HG02588 (cell line): Measurements from ENCODE around the gene STXBP1.

Experiments
- ATAC-seq: cut with Tn5 transposase; IDR thresholded peaks from one replicate; pipeline ENCODE4 v1.9.1; 2021; ENCODE audit warnings: mild to moderate bottlenecking, moderate library complexity; ENCODE audit not compliant: unreplicated experiment

Gene STXBP1

GRCh38 chr9:127651697-127652610, 39.9 kb downstream of the STXBP1 start:
- ATAC-seq, result no peak

- no peak for ATAC-seq
Measured at GRCh38 chr9:127652733-127653132, 40.7 kb downstream of the STXBP1 start.

- no peak for ATAC-seq
Measured at GRCh38 chr9:127654619-127655018, 42.5 kb downstream of the STXBP1 start.

GRCh38 chr9:127658428-127658827, 46.4 kb downstream of the STXBP1 start:
- ATAC-seq, result no peak

- no peak for ATAC-seq
Measured at GRCh38 chr9:127660886-127661741, 49.0 kb downstream of the STXBP1 start.

- ATAC-seq, result no peak
Measured at GRCh38 chr9:127662617-127663016, 50.5 kb downstream of the STXBP1 start.

- no peak for ATAC-seq
Measured at GRCh38 chr9:127664324-127664677, 52.2 kb downstream of the STXBP1 start.

- no peak for ATAC-seq
Measured at GRCh38 chr9:127664678-127665507, 52.8 kb downstream of the STXBP1 start.

- no peak for ATAC-seq
Measured at GRCh38 chr9:127667127-127667844, 55.2 kb downstream of the STXBP1 start.

GRCh38 chr9:127667906-127668305, 55.8 kb downstream of the STXBP1 start:
- ATAC-seq, result no peak

GRCh38 chr9:127673234-127673633, 61.2 kb downstream of the STXBP1 start:
- no peak for ATAC-seq

- no peak for ATAC-seq
Measured at GRCh38 chr9:127676638-127677037, 64.6 kb downstream of the STXBP1 start.

GRCh38 chr9:127679506-127679905, 67.4 kb downstream of the STXBP1 start:
- no peak for ATAC-seq

- ATAC-seq, result no peak
Measured at GRCh38 chr9:127680226-127680625, 68.1 kb downstream of the STXBP1 start.

- ATAC-seq, result no peak
Measured at GRCh38 chr9:127680846-127681245, 68.8 kb downstream of the STXBP1 start.

- ATAC-seq, result no peak
Measured at GRCh38 chr9:127682351-127683136, 70.5 kb downstream of the STXBP1 start.

- ATAC-seq, result no peak
Measured at GRCh38 chr9:127683723-127684122, 71.6 kb downstream of the STXBP1 start.

- ATAC-seq, result no peak
Measured at GRCh38 chr9:127684576-127684975, 72.5 kb downstream of the STXBP1 start.
